ENCODE data around the gene APH1B. TPM values are rescaled to one million over a fixed set of nuclear protein-coding genes. Genes with fewer than 3 reads are reported as not detected.

APH1B gene
- total RNA-seq, 2 donors from 2014 or later, result 20.0 to 35.0 TPM

GRCh38 chr15:63347074-63347857 lies 69.9 kb downstream of the APH1B start:
- Histone ChIP-seq H3K4me3 (no peak overlapping the region), H3K9me3 (no peaks in the 10 kb centered on the region), H3K27ac (no peak overlapping the region), H3K4me1 (replicated peaks) (no peaks in the 10 kb centered on the region), H3K27me3 (replicated peaks; ENCODE audit: insufficient read depth) (no peaks in the 10 kb centered on the region), H3K36me3 (no peaks in the 10 kb centered on the region)
- no peak for DNase-seq (ENCODE audit: low spot score)
- TF ChIP-seq, protein P1, sequence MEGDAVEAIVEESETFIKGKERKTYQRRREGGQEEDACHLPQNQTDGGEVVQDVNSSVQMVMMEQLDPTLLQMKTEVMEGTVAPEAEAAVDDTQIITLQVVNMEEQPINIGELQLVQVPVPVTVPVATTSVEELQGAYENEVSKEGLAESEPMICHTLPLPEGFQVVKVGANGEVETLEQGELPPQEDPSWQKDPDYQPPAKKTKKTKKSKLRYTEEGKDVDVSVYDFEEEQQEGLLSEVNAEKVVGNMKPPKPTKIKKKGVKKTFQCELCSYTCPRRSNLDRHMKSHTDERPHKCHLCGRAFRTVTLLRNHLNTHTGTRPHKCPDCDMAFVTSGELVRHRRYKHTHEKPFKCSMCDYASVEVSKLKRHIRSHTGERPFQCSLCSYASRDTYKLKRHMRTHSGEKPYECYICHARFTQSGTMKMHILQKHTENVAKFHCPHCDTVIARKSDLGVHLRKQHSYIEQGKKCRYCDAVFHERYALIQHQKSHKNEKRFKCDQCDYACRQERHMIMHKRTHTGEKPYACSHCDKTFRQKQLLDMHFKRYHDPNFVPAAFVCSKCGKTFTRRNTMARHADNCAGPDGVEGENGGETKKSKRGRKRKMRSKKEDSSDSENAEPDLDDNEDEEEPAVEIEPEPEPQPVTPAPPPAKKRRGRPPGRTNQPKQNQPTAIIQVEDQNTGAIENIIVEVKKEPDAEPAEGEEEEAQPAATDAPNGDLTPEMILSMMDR (IDR thresholded peaks at IDR 0.05), result no peak
- TF ChIP-seq POLR2A (IDR thresholded peaks at IDR 0.05) (no peak), POLR2AphosphoS5 (IDR thresholded peaks at IDR 0.05) (no peak)
- 37% methylated on average over 6 of the region's 6 CpGs for WGBS
- intact Hi-C loops (cut with DNase I), result no loop called here

DNA sequence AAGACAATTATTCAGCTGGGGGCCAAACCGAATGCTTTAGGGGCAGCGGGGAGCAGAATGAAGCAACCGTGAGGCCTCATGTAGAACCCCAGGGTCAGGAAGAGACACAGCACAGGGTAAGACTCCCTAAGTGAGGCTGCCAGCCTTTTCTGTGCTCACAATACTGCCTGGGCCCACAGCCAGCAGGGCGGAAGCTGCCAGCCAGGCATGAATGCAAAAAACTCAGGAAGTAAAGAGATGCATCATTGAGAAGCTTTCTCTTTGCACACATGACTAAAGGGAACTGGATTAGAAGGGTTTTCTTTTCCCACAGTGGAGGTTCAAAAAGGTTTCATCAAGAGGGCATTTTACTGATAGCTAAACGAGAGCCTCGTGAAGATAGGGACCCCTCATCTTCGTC lies 71.0 kb downstream of the APH1B start:
- H3K27me3 ChIP-seq (replicated peaks; ENCODE audit: insufficient read depth), result no peaks in the 10 kb centered on the region
- peak overlapping the region in 1 of 2 donors; percentile 58 for H3K27ac ChIP-seq
- H3K36me3 ChIP-seq, result no peaks in the 10 kb centered on the region
- no peaks in the 10 kb centered on the region for H3K4me1 ChIP-seq (replicated peaks)
- no peak overlapping the region for H3K4me3 ChIP-seq
- no peak for TF ChIP-seq POLR2A (IDR thresholded peaks at IDR 0.05)
- TF ChIP-seq, protein P1 (IDR thresholded peaks at IDR 0.05), result no peak
- TF ChIP-seq POLR2AphosphoS5 (IDR thresholded peaks at IDR 0.05), result peak; percentile 80
- peak; percentile 79 for DNase-seq (ENCODE audit: low spot score)
- intact Hi-C loops (cut with DNase I), result no loop called here
- no peaks in the 10 kb centered on the region for H3K9me3 ChIP-seq
- WGBS, result 33% methylated on average over 7 of the region's 7 CpGs

GRCh38 chr15:63349156-63349555 lies 71.8 kb downstream of the APH1B start:
- TF ChIP-seq POLR2A (IDR thresholded peaks at IDR 0.05) (no peak), POLR2AphosphoS5 (IDR thresholded peaks at IDR 0.05) (no peak)
- TF ChIP-seq, protein P1 (IDR thresholded peaks at IDR 0.05), result no peak
- Histone ChIP-seq H3K4me1 (replicated peaks) (no peaks in the 10 kb centered on the region), H3K27ac (no peak overlapping the region), H3K9me3 (no peaks in the 10 kb centered on the region), H3K36me3 (no peaks in the 10 kb centered on the region), H3K4me3 (no peak overlapping the region), H3K27me3 (replicated peaks; ENCODE audit: insufficient read depth) (no peaks in the 10 kb centered on the region)
- WGBS, result 85% methylated on average over 6 of the region's 6 CpGs
- DNase-seq (ENCODE audit: low spot score), result no peak
- intact Hi-C loops (cut with DNase I), result no loop called here

DNA sequence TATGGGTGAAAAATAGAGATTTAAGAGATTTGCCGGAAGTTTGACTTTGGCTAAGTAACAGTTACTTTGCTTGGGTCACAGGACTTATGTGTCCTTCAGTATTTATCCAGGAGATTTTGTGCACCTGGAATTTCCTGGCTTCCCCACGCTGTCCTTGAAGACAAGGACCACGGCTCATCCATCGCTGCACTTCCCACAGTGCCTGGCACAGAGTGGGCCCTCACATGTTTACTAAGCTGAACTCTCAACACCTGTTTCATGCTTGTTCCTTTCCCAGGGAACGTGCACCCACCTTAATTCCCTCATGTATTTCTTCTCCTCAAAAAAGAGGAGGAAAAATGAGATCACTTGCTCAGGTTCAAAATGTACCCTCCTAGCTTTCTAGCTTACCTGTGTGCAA lies 72.2 kb downstream of the APH1B start:
- intact Hi-C loops (cut with DNase I), result no loop called here
- no peaks in the 10 kb centered on the region for H3K27me3 ChIP-seq (replicated peaks; ENCODE audit: insufficient read depth)
- H3K4me1 ChIP-seq (replicated peaks), result no peaks in the 10 kb centered on the region
- 94% methylated on average over 5 of the region's 5 CpGs for WGBS
- no peak overlapping the region for H3K27ac ChIP-seq
- no peak for DNase-seq (ENCODE audit: low spot score)
- no peak overlapping the region for H3K4me3 ChIP-seq
- no peak for TF ChIP-seq POLR2AphosphoS5 (IDR thresholded peaks at IDR 0.05)
- TF ChIP-seq POLR2A (IDR thresholded peaks at IDR 0.05), result no peak
- TF ChIP-seq, protein P1 (IDR thresholded peaks at IDR 0.05), result no peak
- H3K36me3 ChIP-seq, result no peaks in the 10 kb centered on the region
- no peaks in the 10 kb centered on the region for H3K9me3 ChIP-seq

DNA sequence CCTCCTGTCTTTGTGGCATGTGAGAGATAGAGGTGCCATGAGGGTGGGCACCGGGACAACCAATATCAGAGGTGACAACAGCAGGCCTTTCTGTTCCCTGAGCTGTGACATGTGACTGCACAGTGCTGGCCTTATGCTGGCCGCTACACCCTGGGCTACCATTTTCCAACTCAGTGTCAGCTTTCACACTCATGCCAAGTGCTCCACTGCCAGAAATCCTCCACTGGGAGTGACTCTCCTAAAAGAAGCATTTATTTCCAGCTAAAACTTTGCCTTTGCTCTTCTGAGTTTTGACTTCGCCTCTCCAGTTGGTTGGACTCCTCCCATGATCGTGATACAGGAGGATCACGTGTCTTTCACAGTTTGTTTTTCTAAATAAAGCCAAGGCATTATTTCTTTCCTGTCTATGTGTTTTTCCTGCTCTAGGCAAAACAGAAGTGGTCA lies 72.8 kb downstream of the APH1B start:
- H3K27ac ChIP-seq, result no peak overlapping the region
- H3K36me3 ChIP-seq, result no peaks in the 10 kb centered on the region
- intact Hi-C loops (cut with DNase I), result no loop called here
- no peak overlapping the region for H3K4me3 ChIP-seq
- no peaks in the 10 kb centered on the region for H3K9me3 ChIP-seq
- no peak for TF ChIP-seq POLR2AphosphoS5 (IDR thresholded peaks at IDR 0.05)
- TF ChIP-seq POLR2A (IDR thresholded peaks at IDR 0.05), result no peak
- TF ChIP-seq, protein P1 (IDR thresholded peaks at IDR 0.05), result no peak
- H3K27me3 ChIP-seq (replicated peaks; ENCODE audit: insufficient read depth), result no peaks in the 10 kb centered on the region
- H3K4me1 ChIP-seq (replicated peaks), result no peaks in the 10 kb centered on the region
- WGBS, result 49% methylated on average over 5 of the region's 5 CpGs
- no peak for DNase-seq (ENCODE audit: low spot score)

Data from prostate gland (tissue), 2 donors.